ENCODE measurements around the gene HAUS7. TPM values are rescaled to one million over a fixed set of nuclear protein-coding genes. Genes with fewer than 3 reads are reported as not detected.

HAUS7 gene
- total and polyA plus RNA-seq, 2 of the 8 experiments (the other 6 are each of a cell fraction or from before 2014, with no cell fraction given) = 45.4 to 54.0 TPM

- TF ChIP-seq ATF2 (IDR thresholded peaks at IDR 0.05; ENCODE audit: low read length) (no peak), MAFK (IDR thresholded peaks at IDR 0.05; ENCODE audit: low read depth, low read length) (no peak), CHD1 (IDR thresholded peaks at IDR 0.05; ENCODE audit: low read depth, low read length) (no peak)
Observed at GRCh38 chrX:153446950-153447580, 23.3 kb downstream of the HAUS7 start (continued).
